ACC112 (cell line): Measurements from ENCODE around the gene TMEM135.
A peak's percentile ranks its signal among the peaks of the same experiment; 100 is the strongest.

Experiments
- H2AFZ ChIP-seq: fragments of 200-600 bp; sonication (generic); one replicate; pipeline ENCODE4 v1.6.0; 2017; ENCODE audit warnings: antibody characterized with exemption, low read length; ENCODE audit not compliant: unreplicated experiment
- H3K27ac ChIP-seq: fragments of 200-600 bp; sonication (generic); 2 replicates; pipeline ENCODE4 v1.5.1; 2014; ENCODE audit warnings: low read depth, mild to moderate bottlenecking, antibody characterized with exemption, low read length, moderate library complexity
- H3K27me3 ChIP-seq: fragments of 200-600 bp; sonication (generic); 2 replicates; pipeline ENCODE4 v1.6.1; 2014; ENCODE audit warnings: mild to moderate bottlenecking, antibody characterized with exemption, low read length, moderate library complexity, mixed read lengths; ENCODE audit not compliant: insufficient read depth
- H3K36me3 ChIP-seq: fragments of 200-600 bp; sonication (generic); 2 replicates; pipeline ENCODE4 v1.6.1; 2016; ENCODE audit warnings: mild to moderate bottlenecking, antibody characterized with exemption, low read length, moderate library complexity, mixed read lengths; ENCODE audit not compliant: insufficient read depth
- H3K4me1 ChIP-seq: fragments of 200-600 bp; sonication (generic); one replicate; pipeline ENCODE4 v1.6.1; 2016; ENCODE audit warnings: low read length, mixed read lengths; ENCODE audit not compliant: insufficient read depth, unreplicated experiment, control insufficient read depth
- H3K4me3 ChIP-seq: fragments of 200-600 bp; sonication (generic); 2 replicates; pipeline ENCODE4 v1.5.1; 2014; ENCODE audit warnings: mild to moderate bottlenecking, low read depth, low read length
- H3K79me2 ChIP-seq: fragments of 200-600 bp; sonication (generic); one replicate; pipeline ENCODE4 v1.6.0; 2016; ENCODE audit warnings: low read length; ENCODE audit not compliant: control insufficient read depth, unreplicated experiment, insufficient read depth

The TMEM135 gene

DNA sequence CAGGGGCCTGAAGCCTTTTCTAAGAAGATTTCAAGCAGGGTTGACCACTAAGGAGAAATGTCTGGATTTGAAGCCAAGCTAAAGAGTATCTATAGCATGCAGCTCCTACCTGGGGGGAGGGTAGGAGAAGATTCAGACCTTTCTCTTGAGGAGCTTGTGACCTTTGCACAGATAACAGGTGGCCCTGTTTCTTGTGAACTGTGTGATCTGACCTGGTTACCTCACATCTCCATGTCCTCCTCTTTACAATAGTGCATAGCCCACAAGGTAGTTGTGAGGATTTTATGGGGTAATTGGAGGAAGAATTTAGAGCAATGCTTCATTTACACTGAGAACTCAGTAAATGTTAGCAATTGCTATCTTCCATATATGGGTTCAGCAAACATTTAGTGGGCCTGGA is 310.1 kb downstream of the TMEM135 start:
- H3K27me3 ChIP-seq = no peaks in the 10 kb centered on the region
- H3K27ac ChIP-seq = no peak overlapping the region
- H3K36me3 ChIP-seq = no peaks in the 10 kb centered on the region
- H3K4me3 ChIP-seq = no peak overlapping the region
- peaks cover 3% of the 10 kb centered on the region for H3K4me1 ChIP-seq
- no peak overlapping the region for H2AFZ ChIP-seq
- no peaks in the 10 kb centered on the region for H3K79me2 ChIP-seq

GRCh38 chr11:87351676-87352075 is 313.9 kb downstream of the TMEM135 start:
- no peaks in the 10 kb centered on the region for H3K27me3 ChIP-seq
- no peaks in the 10 kb centered on the region for H3K79me2 ChIP-seq
- H3K4me3 ChIP-seq = no peak overlapping the region
- no peak overlapping the region for H3K27ac ChIP-seq
- H3K36me3 ChIP-seq = no peaks in the 10 kb centered on the region
- no peak overlapping the region for H2AFZ ChIP-seq
- peaks cover 3% of the 10 kb centered on the region for H3K4me1 ChIP-seq

- Histone ChIP-seq H3K36me3 (no peaks in the 10 kb centered on the region), H3K4me3 (peak overlapping the region; percentile 32), H3K27me3 (no peaks in the 10 kb centered on the region), H3K27ac (no peak overlapping the region), H2AFZ (no peak overlapping the region), H3K79me2 (no peaks in the 10 kb centered on the region), H3K4me1 (peaks cover 3% of the 10 kb centered on the region)
Measured at GRCh38 chr11:87352759-87353707, 315.3 kb downstream of the TMEM135 start.

GRCh38 chr11:87353771-87354345 is 316.1 kb downstream of the TMEM135 start:
- no peak overlapping the region for H3K4me3 ChIP-seq
- H2AFZ ChIP-seq = no peak overlapping the region
- H3K27me3 ChIP-seq = no peaks in the 10 kb centered on the region
- no peaks in the 10 kb centered on the region for H3K36me3 ChIP-seq
- H3K79me2 ChIP-seq = no peaks in the 10 kb centered on the region
- no peak overlapping the region for H3K27ac ChIP-seq
- peaks cover 3% of the 10 kb centered on the region for H3K4me1 ChIP-seq

DNA sequence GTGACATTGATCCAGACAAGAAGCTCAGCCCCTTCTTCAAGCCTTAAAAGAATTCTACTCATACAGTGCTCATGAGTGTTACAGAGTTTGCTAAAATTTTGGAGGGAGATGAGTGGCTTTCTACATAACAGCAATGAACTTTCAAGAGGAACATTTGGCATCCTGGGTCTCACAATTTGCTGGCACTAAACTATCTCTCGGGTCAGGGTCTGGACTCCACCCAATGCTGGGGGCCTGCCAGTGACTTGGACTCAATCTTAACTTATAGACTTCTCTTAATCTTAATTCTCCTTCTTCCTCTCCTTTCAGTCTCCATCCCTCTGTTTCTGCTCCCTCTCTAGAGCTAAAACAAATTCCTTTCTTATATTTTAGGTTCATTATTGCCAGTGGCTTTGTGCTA is 317.9 kb downstream of the TMEM135 start:
- no peaks in the 10 kb centered on the region for H3K27me3 ChIP-seq
- no peak overlapping the region for H3K4me3 ChIP-seq
- no peak overlapping the region for H3K27ac ChIP-seq
- H2AFZ ChIP-seq = no peak overlapping the region
- H3K36me3 ChIP-seq = no peaks in the 10 kb centered on the region
- H3K4me1 ChIP-seq = peaks cover 3% of the 10 kb centered on the region
- H3K79me2 ChIP-seq = no peaks in the 10 kb centered on the region

DNA sequence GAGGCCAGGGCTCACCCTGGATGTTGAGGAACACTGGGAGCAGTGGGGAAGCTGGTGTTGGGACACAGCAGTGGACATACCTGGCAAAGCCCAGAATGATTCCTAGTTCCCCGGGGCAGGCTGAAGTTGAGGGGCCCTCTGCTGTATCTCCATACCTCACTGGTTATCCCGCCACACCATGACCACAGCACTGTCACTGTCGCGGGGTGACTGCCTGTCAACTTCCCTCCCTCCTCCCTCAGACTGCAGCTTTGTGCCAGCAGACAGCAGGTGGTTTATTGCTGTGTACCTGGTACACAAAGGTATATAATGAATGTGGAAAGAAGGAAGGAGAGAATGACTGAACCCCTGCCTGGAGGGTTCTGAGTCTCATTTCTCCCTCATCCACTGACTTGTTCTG is 318.7 kb downstream of the TMEM135 start:
- peaks cover 3% of the 10 kb centered on the region for H3K4me1 ChIP-seq

DNA sequence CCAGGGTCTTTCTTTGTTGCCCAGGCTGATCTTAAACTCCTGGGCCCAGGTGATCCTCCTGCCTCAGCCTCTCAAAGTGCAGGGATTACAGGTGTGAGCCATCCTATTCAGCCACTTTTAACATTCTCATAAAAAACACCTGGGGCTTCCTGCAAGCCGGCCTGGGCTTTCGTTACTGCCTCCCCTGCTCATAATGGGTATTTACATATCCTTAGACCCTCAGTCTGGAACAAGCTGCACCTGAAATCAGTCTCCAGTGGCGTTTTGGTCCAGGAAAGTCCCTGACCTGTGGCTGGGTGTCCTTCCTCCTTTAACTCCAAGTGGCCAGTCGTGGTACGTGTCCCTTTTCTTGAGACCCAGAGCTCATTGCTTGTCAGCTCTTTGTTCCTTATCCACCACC is 320.7 kb downstream of the TMEM135 start:
- Histone ChIP-seq H2AFZ (no peak overlapping the region), H3K4me1 (no peaks in the 10 kb centered on the region)

More for the DNA sequence above, 318.7 kb downstream of the TMEM135 start:
- no peaks in the 10 kb centered on the region for H3K79me2 ChIP-seq
- no peak overlapping the region for H3K4me3 ChIP-seq
- no peaks in the 10 kb centered on the region for H3K27me3 ChIP-seq
- H2AFZ ChIP-seq = no peak overlapping the region
- H3K27ac ChIP-seq = no peak overlapping the region
- H3K36me3 ChIP-seq = no peaks in the 10 kb centered on the region

GRCh38 chr11:87359401-87359800 is 321.7 kb downstream of the TMEM135 start:
- no peak overlapping the region for H3K27ac ChIP-seq
- no peaks in the 10 kb centered on the region for H3K79me2 ChIP-seq
- H2AFZ ChIP-seq = no peak overlapping the region
- no peaks in the 10 kb centered on the region for H3K36me3 ChIP-seq
- H3K4me1 ChIP-seq = no peaks in the 10 kb centered on the region
- H3K4me3 ChIP-seq = no peak overlapping the region
- H3K27me3 ChIP-seq = no peaks in the 10 kb centered on the region

More for the DNA sequence above, 320.7 kb downstream of the TMEM135 start:
- Histone ChIP-seq H3K27ac (no peak overlapping the region), H3K4me3 (no peak overlapping the region), H3K79me2 (no peaks in the 10 kb centered on the region), H3K27me3 (no peaks in the 10 kb centered on the region), H3K36me3 (no peaks in the 10 kb centered on the region)

GRCh38 chr11:87361891-87362290 is 324.2 kb downstream of the TMEM135 start:
- no peaks in the 10 kb centered on the region for H3K36me3 ChIP-seq
- no peaks in the 10 kb centered on the region for H3K79me2 ChIP-seq

DNA sequence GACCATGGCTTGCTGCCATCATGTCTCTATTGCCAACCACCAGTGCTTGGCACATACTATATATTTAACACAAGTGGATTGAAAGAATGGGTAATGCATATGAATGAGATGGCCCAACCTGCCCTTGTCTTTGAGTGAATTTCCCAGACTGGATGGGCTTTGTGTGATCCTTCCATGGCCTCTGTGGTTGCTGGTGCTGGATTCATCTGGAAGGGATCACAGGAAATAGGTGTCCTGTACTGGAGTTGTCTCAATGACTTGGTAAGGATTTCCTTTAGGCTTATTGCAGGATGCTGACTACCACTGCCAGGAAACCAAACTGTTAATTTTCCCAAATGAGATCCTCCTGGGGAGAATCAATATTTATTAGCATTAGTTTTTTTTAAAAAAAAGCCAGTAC is 328.6 kb downstream of the TMEM135 start:
- no peaks in the 10 kb centered on the region for H3K27me3 ChIP-seq
- no peak overlapping the region for H3K4me3 ChIP-seq
- H2AFZ ChIP-seq = no peak overlapping the region
- no peak overlapping the region for H3K27ac ChIP-seq
- no peaks in the 10 kb centered on the region for H3K79me2 ChIP-seq
- peaks cover 19% of the 10 kb centered on the region for H3K4me1 ChIP-seq
- no peaks in the 10 kb centered on the region for H3K36me3 ChIP-seq

More at GRCh38 chr11:87361891-87362290, 324.2 kb downstream of the TMEM135 start:
- Histone ChIP-seq H3K4me1 (no peaks in the 10 kb centered on the region), H2AFZ (no peak overlapping the region), H3K27ac (no peak overlapping the region), H3K4me3 (no peak overlapping the region), H3K27me3 (no peaks in the 10 kb centered on the region)
